IMR-90 (cell line): ENCODE data around the gene FNDC3A. TPM values are rescaled to one million over a fixed set of nuclear protein-coding genes. Genes with fewer than 3 reads are reported as not detected.

Experiments used
- ATAC-seq: fragments of 200-7000 bp; cut with Tn5 transposase; 2 replicates; pipeline ENCODE4 v1.9.1; 2020; ENCODE audit warnings: low read depth, mild to moderate bottlenecking, moderate library complexity
- BruUV-seq: library from RNA; stranded (reverse); fragments of 400-500 nt; replicated peaks from 2 replicates; lab custom pipeline; 2021; lab: Mats Ljungman, UMichigan
- CTCF ChIA-PET: fragments of 300-600 bp; formaldehyde crosslinking; extraction: SDS; loops from one replicate; lab custom pipeline; 2021; ENCODE audit warnings: antibody characterized with exemption; lab: Yijun Ruan, JAX
- POLR2A ChIA-PET: fragments of 300-600 bp; sonication (Branson Sonifier 250); formaldehyde crosslinking; loops from one replicate; lab custom pipeline; 2022; ENCODE audit warnings: antibody characterized with exemption; ENCODE audit not compliant: unreplicated experiment; lab: Charles Lee
- DNase-seq: peaks from one replicate; pipeline ENCODE4 v3.0.0; 2013
- H2AFZ ChIP-seq: replicated peaks from 2 replicates; pipeline ENCODE3; 2013; ENCODE audit warnings: low read length, mild to moderate bottlenecking; ENCODE audit not compliant: poor library complexity
- H2AK5ac ChIP-seq: 2 replicates; pipeline ENCODE4 v1.6.1; 2013; ENCODE audit warnings: low read depth, low read length, inconsistent platforms
- H2AK9ac ChIP-seq: replicated peaks from 2 replicates; pipeline ENCODE3; 2013; ENCODE audit warnings: mild to moderate bottlenecking, low read depth, low read length, moderate library complexity; ENCODE audit not compliant: poor library complexity
- H2BK120ac ChIP-seq: 2 replicates; pipeline ENCODE4 v1.6.1; 2013; ENCODE audit warnings: low read depth, low read length, inconsistent platforms
- H2BK15ac ChIP-seq: 3 replicates; pipeline ENCODE4 v1.6.1; 2013; ENCODE audit warnings: low read depth, low read length, inconsistent platforms
- H2BK20ac ChIP-seq: 2 replicates; pipeline ENCODE4 v1.6.1; 2013; ENCODE audit warnings: low read depth, mild to moderate bottlenecking, inconsistent platforms, low read length, moderate library complexity
- H2BK5ac ChIP-seq: 2 replicates; pipeline ENCODE4 v1.6.1; 2013; ENCODE audit warnings: mild to moderate bottlenecking, low read depth, low read length, inconsistent platforms; ENCODE audit not compliant: poor library complexity, severe bottlenecking
- H3K14ac ChIP-seq: replicated peaks from 2 replicates; pipeline ENCODE4 v1.6.1; 2013; ENCODE audit warnings: low read depth, low read length, inconsistent platforms
- H3K18ac ChIP-seq: 2 replicates; pipeline ENCODE4 v1.6.1; 2013; ENCODE audit warnings: low read depth, low read length, control low read depth
- H3K23ac ChIP-seq: 2 replicates; pipeline ENCODE4 v1.6.1; 2013; ENCODE audit warnings: low read depth, low read length, inconsistent platforms
- H3K27ac ChIP-seq: 2 replicates; pipeline ENCODE4 v1.5.1; 2013; ENCODE audit warnings: mild to moderate bottlenecking, control low read depth, low read length; ENCODE audit not compliant: insufficient read depth
- H3K27me3 ChIP-seq: 2 replicates; pipeline ENCODE4 v1.6.1; 2013; ENCODE audit warnings: low read length; ENCODE audit not compliant: control insufficient read depth, insufficient read depth
- H3K36me3 ChIP-seq: 2 replicates; pipeline ENCODE4 v1.6.1; 2013; ENCODE audit warnings: low read length, mixed read lengths; ENCODE audit not compliant: control insufficient read depth, insufficient read depth
- H3K4ac ChIP-seq: 2 replicates; pipeline ENCODE4 v1.6.1; 2013; ENCODE audit warnings: low read depth, low read length, inconsistent platforms
- H3K4me1 ChIP-seq: 2 replicates; pipeline ENCODE4 v1.6.1; 2013; ENCODE audit warnings: low read length, mixed read lengths; ENCODE audit not compliant: control insufficient read depth, insufficient read depth
- H3K4me2 ChIP-seq: 2 replicates; pipeline ENCODE4 v1.6.1; 2013; ENCODE audit warnings: low read depth, mild to moderate bottlenecking, control low read depth, low read length, moderate library complexity
- H3K4me3 ChIP-seq: 2 replicates; pipeline ENCODE4 v1.5.1; 2013; ENCODE audit warnings: low read depth, mild to moderate bottlenecking, control low read depth, low read length, moderate library complexity; ENCODE audit not compliant: insufficient read depth
- H3K56ac ChIP-seq: 2 replicates; pipeline ENCODE4 v1.6.1; 2013; ENCODE audit warnings: low read length, inconsistent platforms; ENCODE audit not compliant: insufficient read depth; ENCODE audit errors: extremely low read depth
- H3K79me1 ChIP-seq, 2 experiments: 2 replicates each; pipeline ENCODE4 v1.6.1; 2013; ENCODE audit warnings: low read length in 2 of 2, inconsistent platforms in 1 of 2, low read depth in 1 of 2
- H3K9ac ChIP-seq: 2 replicates; pipeline ENCODE4 v1.6.1; 2013; ENCODE audit warnings: low read depth, low read length, control low read depth
- H3K9me1 ChIP-seq: 2 replicates; pipeline ENCODE4 v1.6.1; 2013; ENCODE audit warnings: low read length, inconsistent platforms; ENCODE audit not compliant: insufficient read depth
- H3K9me3 ChIP-seq: 2 replicates; pipeline ENCODE4 v1.6.1; 2013; ENCODE audit warnings: low read length; ENCODE audit not compliant: control insufficient read depth, insufficient read depth
- H4K20me1 ChIP-seq: 2 replicates; pipeline ENCODE4 v1.6.1; 2013; ENCODE audit warnings: low read length, inconsistent platforms; ENCODE audit not compliant: insufficient read depth
- H4K5ac ChIP-seq: 2 replicates; pipeline ENCODE4 v1.6.1; 2013; ENCODE audit warnings: mild to moderate bottlenecking, low read depth, low read length, control low read depth
- H4K8ac ChIP-seq, 2 experiments: 2 replicates each; pipeline ENCODE4 v1.6.1; 2013; ENCODE audit warnings: low read depth in 2 of 2, low read length in 2 of 2, control low read depth in 1 of 2, inconsistent platforms in 1 of 2
- H4K91ac ChIP-seq: 2 replicates; pipeline ENCODE4 v1.6.1; 2013; ENCODE audit warnings: low read depth, low read length, inconsistent platforms; ENCODE audit not compliant: insufficient read depth
- BHLHE40 ChIP-seq: fragments of 150-350 bp; IDR thresholded peaks from 2 replicates; pipeline ENCODE4 v1.6.1; 2016; ENCODE audit warnings: mild to moderate bottlenecking, low read depth, low read length
- CEBPB ChIP-seq: IDR thresholded peaks from 2 replicates; pipeline ENCODE4 v1.6.1; 2012; ENCODE audit warnings: low read depth, low read length, improper control_type of control experiment
- CHD1 ChIP-seq: IDR thresholded peaks from 2 replicates; pipeline ENCODE4 v1.6.1; 2012; ENCODE audit warnings: low read depth, low read length, improper control_type of control experiment
- ELK1 ChIP-seq: fragments of 150-350 bp; IDR thresholded peaks from 2 replicates; pipeline ENCODE4 v1.6.1; 2016; ENCODE audit warnings: low read depth, mild to moderate bottlenecking, low read length, moderate library complexity, borderline replicate concordance
- FOS ChIP-seq: fragments of 150-350 bp; IDR thresholded peaks from 2 replicates; pipeline ENCODE4 v1.6.1; 2016; ENCODE audit warnings: low read depth, low read length
- MAFK ChIP-seq: IDR thresholded peaks from 2 replicates; pipeline ENCODE4 v1.6.1; 2012; ENCODE audit warnings: low read depth, low read length, improper control_type of control experiment
- MXI1 ChIP-seq: IDR thresholded peaks from 2 replicates; pipeline ENCODE4 v1.6.1; 2012; ENCODE audit warnings: low read depth, mild to moderate bottlenecking, low read length, moderate library complexity, borderline replicate concordance
- RAD21 ChIP-seq: IDR thresholded peaks from 2 replicates; pipeline ENCODE4 v1.6.1; 2012; ENCODE audit warnings: low read length, improper control_type of control experiment
- RFX5 ChIP-seq: IDR thresholded peaks from 2 replicates; pipeline ENCODE4 v1.8.0; 2012; ENCODE audit warnings: low read depth, mild to moderate bottlenecking, low read length, moderate library complexity
- SMC3 ChIP-seq: fragments of 150-350 bp; IDR thresholded peaks from 2 replicates; pipeline ENCODE4 v1.6.1; 2016; ENCODE audit warnings: low read depth, mild to moderate bottlenecking, antibody characterized with exemption, low read length, moderate library complexity
- dilution Hi-C: fragments of 300-500 bp; cut with HindIII; formaldehyde crosslinking; loops from one replicate; pipeline ENCODE4 v1.14.3; 2018; ENCODE audit warnings: low sequenced_read_pairs; ENCODE audit not compliant: unreplicated experiment
- in situ Hi-C: fragments of 300-500 bp; cut with MboI; formaldehyde crosslinking; loops from 3 replicates; pipeline ENCODE4 v1.14.3; 2019; ENCODE audit warnings: low sequenced_read_pairs, inconsistent platforms, mixed read lengths
- intact Hi-C: fragments of 100-400 bp; cut with micrococcal nuclease; formaldehyde crosslinking; loops from 2 replicates; pipeline ENCODE4 v1.10.0; 2022
- polyA plus RNA-seq, 3 experiments: library from polyadenylated mRNA; depleted of rRNA; stranded (reverse); fragments of >200 nt; gene quantifications; 2 replicates each; pipeline ENCODE4 v1.2.3, GENCODE V29; 2012; ENCODE audit warnings: low replicate concordance in 1 of 3
- total RNA-seq: library from RNA; depleted of rRNA; stranded (reverse); fragments of >200 nt; gene quantifications from 2 replicates; pipeline ENCODE4 v1.2.3, GENCODE V29; 2012
- TF ChIP-seq, protein P1 (sequence below): conservative IDR thresholded peaks from 2 replicates; pipeline ENCODE4 v1.5.1; 2012; ENCODE audit warnings: mild to moderate bottlenecking, low read depth, low read length, improper control_type of control experiment

FNDC3A gene
- total and polyA plus RNA-seq, 2 of the 4 experiments (the other 2 are of a cell fraction), result 29.2 to 60.4 TPM

DNA sequence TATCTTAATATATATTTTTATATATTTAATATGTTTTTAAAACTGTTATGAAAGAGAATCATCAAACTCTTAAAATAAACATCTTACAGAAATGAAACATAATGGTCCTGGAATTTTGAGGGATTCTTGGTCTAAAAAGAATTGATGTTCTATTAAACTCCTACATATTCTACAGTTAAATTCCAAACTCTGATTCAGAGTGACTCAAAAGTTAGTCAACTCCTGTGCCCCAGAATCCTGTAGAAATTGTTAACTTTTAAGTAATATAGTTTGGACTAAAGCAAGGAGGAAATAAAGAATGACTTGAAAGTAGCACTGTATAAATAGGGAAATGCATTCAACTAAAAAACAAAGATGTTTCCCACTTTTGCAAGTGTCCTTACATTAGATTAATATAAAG lies 47.7 kb downstream of the FNDC3A start:
- H4K5ac ChIP-seq, result no peak overlapping the region
- H3K36me3 ChIP-seq, result peaks cover 4% of the 10 kb centered on the region
- H2BK20ac ChIP-seq, result no peak overlapping the region
- H3K23ac ChIP-seq, result no peak overlapping the region
- no peak overlapping the region; the same call in 1 of the 2 replicates for H3K4ac ChIP-seq
- no peaks in the 10 kb centered on the region for H3K27me3 ChIP-seq
- H2AK5ac ChIP-seq, result no peak overlapping the region
- no peak overlapping the region for H3K56ac ChIP-seq
- dilution Hi-C loops (no loop called here), intact Hi-C loops (no loop called here), in situ Hi-C loops (no loop called here)
- ChIA-PET POLR2A (no interaction called here), CTCF (no interaction called here)
- H3K14ac ChIP-seq, result no peak overlapping the region
- no peak overlapping the region; a peak in 1 of 4 replicates for H4K8ac ChIP-seq
- peak overlapping the region; percentile 36; the same call in 1 of the 2 replicates for H3K4me2 ChIP-seq
- H3K9me1 ChIP-seq, result no peaks in the 10 kb centered on the region
- peak overlapping the region; percentile 98 for H2BK5ac ChIP-seq
- peaks cover 3 to 32% of the 10 kb centered on the region in 2 experiments for H3K79me1 ChIP-seq
- no peak overlapping the region for H3K27ac ChIP-seq
- peak; percentile 80 for ATAC-seq
- no peak overlapping the region for H3K9ac ChIP-seq
- H2AK9ac ChIP-seq, result no peak overlapping the region
- peak; percentile 92 for DNase-seq
- peaks cover 10% of the 10 kb centered on the region for H3K4me1 ChIP-seq
- no peaks in the 10 kb centered on the region for H4K20me1 ChIP-seq
- H3K4me3 ChIP-seq, result no peak overlapping the region
- H2BK15ac ChIP-seq, result no peak overlapping the region
- BruUV-seq, result no TSS peak
- no peak overlapping the region for H2AFZ ChIP-seq
- H2BK120ac ChIP-seq, result peak overlapping the region; percentile 61; the same call in 1 of the 2 replicates
- H4K91ac ChIP-seq, result no peak overlapping the region
- peak; percentile 41; the same call in 1 of the 2 replicates for TF ChIP-seq CEBPB
- TF ChIP-seq FOS, result peak; percentile 56; the same call in 1 of the 2 replicates
- TF ChIP-seq, protein P1, sequence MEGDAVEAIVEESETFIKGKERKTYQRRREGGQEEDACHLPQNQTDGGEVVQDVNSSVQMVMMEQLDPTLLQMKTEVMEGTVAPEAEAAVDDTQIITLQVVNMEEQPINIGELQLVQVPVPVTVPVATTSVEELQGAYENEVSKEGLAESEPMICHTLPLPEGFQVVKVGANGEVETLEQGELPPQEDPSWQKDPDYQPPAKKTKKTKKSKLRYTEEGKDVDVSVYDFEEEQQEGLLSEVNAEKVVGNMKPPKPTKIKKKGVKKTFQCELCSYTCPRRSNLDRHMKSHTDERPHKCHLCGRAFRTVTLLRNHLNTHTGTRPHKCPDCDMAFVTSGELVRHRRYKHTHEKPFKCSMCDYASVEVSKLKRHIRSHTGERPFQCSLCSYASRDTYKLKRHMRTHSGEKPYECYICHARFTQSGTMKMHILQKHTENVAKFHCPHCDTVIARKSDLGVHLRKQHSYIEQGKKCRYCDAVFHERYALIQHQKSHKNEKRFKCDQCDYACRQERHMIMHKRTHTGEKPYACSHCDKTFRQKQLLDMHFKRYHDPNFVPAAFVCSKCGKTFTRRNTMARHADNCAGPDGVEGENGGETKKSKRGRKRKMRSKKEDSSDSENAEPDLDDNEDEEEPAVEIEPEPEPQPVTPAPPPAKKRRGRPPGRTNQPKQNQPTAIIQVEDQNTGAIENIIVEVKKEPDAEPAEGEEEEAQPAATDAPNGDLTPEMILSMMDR, result no peak
- no peak for TF ChIP-seq MXI1
- no peak for TF ChIP-seq RFX5
- TF ChIP-seq CHD1, result no peak
- TF ChIP-seq BHLHE40, result no peak
- no peak for TF ChIP-seq MAFK
- no peak for TF ChIP-seq RAD21
- no peak for TF ChIP-seq SMC3
- TF ChIP-seq ELK1, result no peak
- no peaks in the 10 kb centered on the region for H3K9me3 ChIP-seq
- H3K18ac ChIP-seq, result no peak overlapping the region
